Mammary epithelial cell (primary cell): ENCODE measurements around the gene WNT7B.

Source experiments
- CTCF ChIP-seq, 2 donors: IDR thresholded peaks in 1 of 2; conservative IDR thresholded peaks in 1 of 2; 2 replicates each; pipeline ENCODE4 v1.5.1; 2011 to 2012; ENCODE audit warnings: inconsistent platforms in 2 of 2, low read length in 2 of 2, mild to moderate bottlenecking in 2 of 2, control low read depth in 1 of 2, low read depth in 1 of 2; ENCODE audit not compliant: insufficient read depth in 1 of 2; ENCODE audit errors: extremely low read depth in 1 of 2
- EZH2 ChIP-seq: IDR thresholded peaks from 2 replicates; pipeline ENCODE4 v1.6.1; 2012; ENCODE audit warnings: low read length, inconsistent platforms, borderline replicate concordance

- TF ChIP-seq CTCF (conservative IDR thresholded peaks at IDR 0.05 in 1 of 2, IDR thresholded peaks at IDR 0.05 in 1 of 2; ENCODE audit: extremely low read depth in 1 of 2, insufficient read depth in 1 of 2, low read depth in 1 of 2, low read length in 2 of 2), result no peak
- TF ChIP-seq EZH2, result no peak
Measured at GRCh38 chr22:45880091-45880715, 96.8 kb downstream of the WNT7B start.
